Activated naive CD8-positive, alpha-beta T cell treated with anti-CD3 and anti-CD28 coated beads, Interleukin-2, amount 10 ng/mL, durations not matched to agents 7 days and 5 days (primary cell): Measurements from ENCODE around the gene CHTOP. TPM values are rescaled to one million over a fixed set of nuclear protein-coding genes. Genes with fewer than 3 reads are reported as not detected.

ENCODE experiments used
- ATAC-seq: fragments of 150-1000 bp; cut with Tn5 transposase; one replicate; pipeline ENCODE4 v1.10.0; 2021; ENCODE audit warnings: low read depth, moderate library complexity
- POLR2A ChIA-PET: fragments of 350-600 bp; sonication (Branson Sonifier 250); formaldehyde crosslinking; loops from one replicate; lab custom pipeline; 2021; ENCODE audit warnings: antibody characterized with exemption; lab: Charles Lee
- DNase-seq: peaks from one replicate; pipeline ENCODE4 v3.0.0; 2021
- H3K27ac Mint-ChIP-seq: one replicate; pipeline ENCODE4 v1.8.0; 2022; ENCODE audit warnings: mild to moderate bottlenecking, mixed read lengths
- H3K27me3 Mint-ChIP-seq: one replicate; pipeline ENCODE4 v1.8.0; 2022; ENCODE audit warnings: mild to moderate bottlenecking, moderate library complexity, mixed read lengths
- H3K36me3 Mint-ChIP-seq: one replicate; pipeline ENCODE4 v1.8.0; 2021; ENCODE audit warnings: mild to moderate bottlenecking, mixed read lengths
- H3K4me1 Mint-ChIP-seq: one replicate; pipeline ENCODE4 v1.8.0; 2021; ENCODE audit warnings: mixed read lengths
- H3K4me3 Mint-ChIP-seq: one replicate; pipeline ENCODE4 v1.8.0; 2022; ENCODE audit warnings: mild to moderate bottlenecking, moderate library complexity, mixed read lengths
- H3K9me3 Mint-ChIP-seq: one replicate; pipeline ENCODE4 v1.8.0; 2021; ENCODE audit warnings: mixed read lengths
- total RNA-seq, 2 experiments: library from RNA; stranded (reverse); gene quantifications; one replicate each; pipeline ENCODE4 v1.2.3, GENCODE V29; 2021

Gene CHTOP
- total RNA-seq, 2 experiments from 2014 or later: 98.1 to 105 TPM

DNA sequence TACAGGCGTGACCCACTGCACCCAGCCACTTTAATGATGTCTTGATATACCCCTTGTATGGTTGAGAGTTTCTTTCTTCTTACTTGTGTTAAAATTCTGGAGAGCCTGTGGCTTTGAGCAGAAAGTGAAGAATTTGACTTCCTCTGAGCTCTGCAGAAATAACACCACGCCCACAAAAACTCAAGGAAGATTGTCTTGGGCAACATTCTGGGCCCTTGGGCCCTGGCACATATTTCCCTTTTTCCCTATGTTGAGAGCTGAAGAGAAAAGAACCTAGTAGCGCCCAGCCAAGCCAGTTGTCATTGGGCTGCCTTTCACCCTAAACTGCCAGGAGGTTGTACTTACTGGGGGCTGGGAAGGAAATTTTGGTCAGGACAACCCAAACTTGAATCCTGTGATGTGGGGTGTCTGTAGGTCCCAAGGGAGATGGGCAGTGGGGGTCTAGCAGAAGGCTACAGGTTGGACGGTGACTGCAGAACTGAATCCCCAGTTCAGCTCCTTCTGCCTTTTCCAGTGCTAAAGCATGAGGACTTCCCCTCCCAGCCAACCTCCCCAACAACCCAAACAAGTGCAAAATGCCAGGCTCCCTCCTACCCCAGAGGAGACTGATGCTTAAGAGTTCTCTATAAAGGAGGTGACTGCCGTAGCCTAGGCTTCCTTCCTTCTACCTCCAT is 12.9 kb downstream of the CHTOP start:
- Mint-ChIP-seq H3K36me3 (peaks cover 42% of the 10 kb centered on the region), H3K4me1 (peaks cover 35% of the 10 kb centered on the region), H3K27me3 (no peaks in the 10 kb centered on the region), H3K4me3 (peak overlapping the region; percentile 43), H3K27ac (peak overlapping the region; percentile 79), H3K9me3 (no peaks in the 10 kb centered on the region)
- ATAC-seq (no peak), DNase-seq (no peak)
- POLR2A ChIA-PET: interaction anchor here (5.8 kb wide), 1 partner anchor 13 kb away, joined by 44 read pairs; the partner anchor contains the start of gene CHTOP

DNA sequence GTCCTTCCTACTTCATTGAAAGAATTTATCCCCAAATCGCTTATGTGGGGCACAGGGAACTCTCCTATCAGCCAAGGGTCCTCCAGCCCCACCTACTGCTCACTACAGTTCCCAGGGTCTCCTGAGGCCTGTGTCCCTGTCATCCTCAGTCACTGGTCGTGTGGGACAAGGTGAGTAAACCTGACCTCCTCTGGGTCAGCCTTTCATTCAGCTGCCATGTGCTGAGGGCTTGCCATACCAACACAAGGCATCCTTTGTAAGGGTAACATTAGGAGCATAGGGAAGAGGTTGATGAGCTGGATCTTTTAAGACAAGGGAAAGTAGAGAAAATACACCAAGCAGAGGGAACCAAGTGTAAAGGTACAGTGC is 13.5 kb downstream of the CHTOP start:
- no peaks in the 10 kb centered on the region for H3K27me3 Mint-ChIP-seq
- no peaks in the 10 kb centered on the region for H3K9me3 Mint-ChIP-seq
- H3K27ac Mint-ChIP-seq: peak overlapping the region; percentile 31
- no peak overlapping the region for H3K4me3 Mint-ChIP-seq
- H3K36me3 Mint-ChIP-seq: peaks cover 39% of the 10 kb centered on the region
- ATAC-seq (no peak), DNase-seq (no peak)
- peaks cover 35% of the 10 kb centered on the region for H3K4me1 Mint-ChIP-seq
- POLR2A ChIA-PET: interaction anchor here (1.0 to 5.8 kb wide), 3 partner anchors 10 to 75 kb away, joined by 3 to 44 read pairs (median 4); partner anchors contain the start of gene CHTOP

DNA sequence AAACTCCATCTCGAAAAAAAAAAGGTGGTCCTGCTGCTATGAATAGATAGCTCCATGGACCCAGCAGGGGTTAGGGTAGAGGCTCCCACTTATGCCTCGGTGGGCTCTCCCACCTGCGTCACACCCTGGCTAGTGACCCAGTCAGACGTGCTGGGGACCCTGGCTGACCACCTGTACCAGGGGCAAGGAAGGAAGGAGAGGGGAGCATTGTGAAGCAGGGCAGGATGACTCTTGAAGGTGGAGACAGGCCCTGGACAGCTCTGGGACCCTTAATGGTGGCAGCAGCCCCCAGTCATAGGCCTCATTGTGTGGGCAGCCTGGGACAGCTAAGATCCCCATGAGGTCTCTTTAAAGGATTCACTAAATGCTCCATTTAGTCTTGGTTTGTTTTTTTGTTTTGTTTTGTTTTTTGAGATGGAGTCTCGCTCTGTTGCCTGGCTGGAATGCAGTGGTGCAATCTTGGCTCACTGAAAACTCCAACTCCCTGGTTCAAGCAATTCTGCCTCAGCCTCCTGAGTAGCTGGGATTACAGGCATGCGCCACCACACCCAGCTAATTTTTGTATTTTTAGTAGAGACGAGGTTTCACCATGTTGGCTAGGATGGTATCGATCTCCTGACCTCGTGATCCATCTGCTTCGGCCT is 14.3 kb downstream of the CHTOP start:
- DNase-seq (no peak), ATAC-seq (no peak)
- Mint-ChIP-seq H3K9me3 (no peaks in the 10 kb centered on the region), H3K27ac (no peak overlapping the region), H3K36me3 (peaks cover 33% of the 10 kb centered on the region), H3K4me3 (no peak overlapping the region), H3K4me1 (peaks cover 35% of the 10 kb centered on the region), H3K27me3 (no peaks in the 10 kb centered on the region)
- POLR2A ChIA-PET: interaction anchor here (0.7 to 5.8 kb wide), 7 partner anchors 8 to 76 kb away, joined by 3 to 44 read pairs (median 4); partner anchors contain the start of gene CHTOP

DNA sequence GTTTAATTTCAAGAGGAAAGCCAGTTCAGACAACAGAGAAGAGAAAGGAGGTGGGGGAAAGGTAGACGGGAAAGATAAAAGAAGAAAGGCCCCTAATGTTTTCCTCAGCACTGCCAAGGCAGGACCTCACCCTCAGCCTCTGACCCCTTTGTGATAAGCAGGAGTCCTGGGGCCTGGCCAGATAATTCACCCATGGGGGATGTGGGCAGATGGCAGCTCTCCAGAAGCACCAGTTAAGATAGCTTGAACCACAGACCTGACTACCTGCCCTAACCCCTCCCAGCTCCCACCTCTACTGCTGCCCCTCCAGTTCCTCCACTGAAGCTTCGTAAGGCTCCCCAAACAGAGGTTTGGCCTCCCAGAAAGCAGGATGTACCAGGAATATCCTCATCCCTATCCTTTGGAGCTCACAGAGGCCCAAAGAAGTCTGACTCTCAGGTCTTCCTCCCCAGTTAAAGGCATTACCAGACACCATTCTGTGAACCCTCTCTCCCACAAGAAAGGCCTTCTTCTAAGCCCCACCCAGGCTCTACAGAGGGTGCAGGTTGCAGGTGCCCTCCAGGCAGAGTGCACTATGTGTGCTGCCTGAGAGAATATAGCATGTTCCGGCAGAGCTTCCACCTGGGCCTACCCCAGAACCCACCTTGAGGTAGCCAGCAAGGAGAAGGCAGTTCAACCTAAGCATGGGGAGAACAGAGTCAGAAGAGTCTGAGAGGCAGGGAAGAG is 15.4 kb downstream of the CHTOP start:
- peak overlapping the region; percentile 86 for H3K27ac Mint-ChIP-seq
- peak overlapping the region; percentile 17 for H3K4me3 Mint-ChIP-seq
- POLR2A ChIA-PET: interaction anchor here (0.6 to 5.8 kb wide), 8 partner anchors 9 to 1324 kb away, joined by 3 to 44 read pairs (median 4); partner anchors contain the start of gene CHTOP
- ATAC-seq (peak; percentile 81), DNase-seq (peak; percentile 35)
- peaks cover 30% of the 10 kb centered on the region for H3K4me1 Mint-ChIP-seq
- no peaks in the 10 kb centered on the region for H3K9me3 Mint-ChIP-seq
- no peaks in the 10 kb centered on the region for H3K27me3 Mint-ChIP-seq
- peaks cover 23% of the 10 kb centered on the region for H3K36me3 Mint-ChIP-seq

DNA sequence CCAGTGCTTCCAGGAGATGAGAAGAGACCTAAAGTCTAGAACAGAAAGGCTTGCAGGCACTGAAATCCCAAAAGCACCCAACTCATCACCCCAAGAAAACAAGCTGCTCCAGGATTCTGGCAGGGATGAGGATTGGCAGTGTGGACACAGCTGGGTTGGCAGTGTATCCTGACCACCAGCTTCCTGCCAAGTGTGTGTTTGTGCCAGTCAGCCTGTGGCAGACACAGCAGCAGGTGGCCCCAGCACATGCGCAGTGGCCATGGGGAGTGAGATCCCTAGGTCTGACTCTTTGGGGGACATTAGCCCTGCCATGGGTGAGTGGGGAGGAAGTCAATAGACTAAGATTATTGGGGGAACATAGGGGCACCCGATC is 16.0 kb downstream of the CHTOP start:
- POLR2A ChIA-PET: interaction anchor here (0.6 to 5.8 kb wide), 8 partner anchors 10 to 1323 kb away, joined by 3 to 44 read pairs (median 4); partner anchors contain the start of gene CHTOP
- Mint-ChIP-seq H3K36me3 (peaks cover 18% of the 10 kb centered on the region), H3K9me3 (no peaks in the 10 kb centered on the region), H3K4me1 (peaks cover 29% of the 10 kb centered on the region), H3K27ac (peak overlapping the region; percentile 86), H3K27me3 (no peaks in the 10 kb centered on the region), H3K4me3 (peak overlapping the region; percentile 17)
- DNase-seq (peak; percentile 36), ATAC-seq (peak; percentile 14)

DNA sequence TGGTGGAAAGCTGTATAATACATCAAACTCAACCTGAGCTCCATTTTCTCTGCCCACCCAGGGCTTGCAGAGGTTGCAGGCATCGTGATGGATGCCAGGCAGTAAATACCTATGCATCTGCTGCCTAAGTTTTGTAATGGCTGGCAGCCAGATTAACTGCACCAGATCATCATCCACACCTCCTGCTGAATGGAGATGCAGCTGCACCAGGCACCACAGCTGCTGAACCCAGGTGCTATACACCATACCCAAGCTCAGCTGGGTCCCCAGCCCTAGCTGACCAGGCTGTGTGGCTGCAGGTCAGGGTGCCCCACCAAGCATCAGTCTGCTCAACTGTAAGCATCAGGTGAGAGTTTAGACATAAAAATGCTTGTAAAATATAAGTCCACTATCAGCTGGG is 17.9 kb downstream of the CHTOP start:
- POLR2A ChIA-PET: interaction anchor here (1.1 to 1.6 kb wide), 2 partner anchors 17 to 18 kb away, joined by 3 to 5 read pairs; partner anchors contain the start of gene CHTOP
- Mint-ChIP-seq H3K9me3 (no peaks in the 10 kb centered on the region), H3K27me3 (no peaks in the 10 kb centered on the region), H3K4me1 (peaks cover 14% of the 10 kb centered on the region), H3K4me3 (no peak overlapping the region), H3K36me3 (peaks cover 6% of the 10 kb centered on the region), H3K27ac (no peak overlapping the region)
- ATAC-seq (no peak), DNase-seq (peak; percentile 15)

DNA sequence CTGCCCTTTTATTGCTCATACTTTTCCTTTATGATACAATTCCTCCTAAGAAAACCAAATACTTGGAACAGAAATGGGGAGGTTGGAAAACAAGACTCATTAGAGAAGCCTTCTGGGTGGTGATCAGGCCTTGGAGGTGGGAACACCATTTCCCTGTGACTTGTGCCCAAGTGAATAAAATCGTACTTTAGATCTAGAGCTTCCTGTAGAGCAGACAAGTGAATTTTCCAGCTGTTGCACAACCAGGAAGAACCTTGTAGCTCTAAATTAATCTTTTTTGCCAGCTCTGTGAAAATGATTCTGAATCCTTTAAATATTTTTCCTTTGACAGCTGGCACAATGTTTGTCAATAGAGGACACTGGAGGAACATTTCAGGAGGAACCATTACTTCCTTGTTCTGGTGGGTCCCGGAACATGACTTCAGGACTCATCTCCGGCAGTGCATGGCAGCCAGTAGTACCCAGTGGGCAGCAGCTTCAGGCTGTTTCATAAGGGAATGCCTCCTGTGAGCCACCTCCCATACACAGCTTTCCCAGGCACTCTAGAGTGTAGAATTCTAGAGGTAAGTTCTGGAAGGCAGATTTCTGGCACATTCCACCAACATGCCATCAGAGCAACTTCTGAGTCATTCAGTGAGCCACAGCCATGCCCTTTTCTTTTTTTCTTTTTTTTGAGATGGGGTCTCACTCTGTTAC is 19.1 kb downstream of the CHTOP start:
- no peaks in the 10 kb centered on the region for H3K36me3 Mint-ChIP-seq
- DNase-seq (peak; percentile 3), ATAC-seq (no peak)
- H3K4me1 Mint-ChIP-seq: peaks cover 16% of the 10 kb centered on the region
- POLR2A ChIA-PET: interaction anchor here (1.1 to 1.5 kb wide), 3 partner anchors 9 to 19 kb away, joined by 3 to 4 read pairs (median 4); partner anchors contain the start of gene CHTOP
- H3K27ac Mint-ChIP-seq: no peak overlapping the region
- H3K9me3 Mint-ChIP-seq: no peaks in the 10 kb centered on the region
- no peak overlapping the region for H3K4me3 Mint-ChIP-seq
- H3K27me3 Mint-ChIP-seq: no peaks in the 10 kb centered on the region

DNA sequence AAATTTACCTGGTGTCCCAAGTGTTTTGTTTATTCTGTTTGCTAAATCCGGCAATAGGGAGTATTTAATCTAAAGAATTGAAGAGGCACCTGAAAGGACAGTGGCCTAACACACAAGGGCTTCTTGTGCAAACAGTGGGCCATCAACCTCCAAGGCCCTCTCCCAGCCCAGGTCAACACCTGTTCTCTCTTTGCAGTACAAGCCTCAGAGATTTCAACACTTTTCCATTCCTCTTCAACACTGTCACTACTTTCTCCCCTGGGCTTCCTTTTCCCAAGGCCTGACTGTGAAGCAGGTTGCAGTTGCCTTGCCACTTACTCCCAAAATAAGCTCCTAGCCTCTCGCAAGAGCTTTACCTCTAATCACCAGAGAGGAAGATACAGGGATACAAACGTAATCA is 21.5 kb downstream of the CHTOP start:
- no peak overlapping the region for H3K4me3 Mint-ChIP-seq
- H3K27me3 Mint-ChIP-seq: no peaks in the 10 kb centered on the region
- H3K9me3 Mint-ChIP-seq: no peaks in the 10 kb centered on the region
- DNase-seq: peak; percentile 7
- H3K36me3 Mint-ChIP-seq: no peaks in the 10 kb centered on the region
- H3K4me1 Mint-ChIP-seq: peaks cover 13% of the 10 kb centered on the region
- no peak for ATAC-seq
- POLR2A ChIA-PET: interaction anchor here (2.1 kb wide), 1 partner anchor 21 kb away, joined by 11 read pairs; the partner anchor contains the start of gene CHTOP
- H3K27ac Mint-ChIP-seq: no peak overlapping the region

DNA sequence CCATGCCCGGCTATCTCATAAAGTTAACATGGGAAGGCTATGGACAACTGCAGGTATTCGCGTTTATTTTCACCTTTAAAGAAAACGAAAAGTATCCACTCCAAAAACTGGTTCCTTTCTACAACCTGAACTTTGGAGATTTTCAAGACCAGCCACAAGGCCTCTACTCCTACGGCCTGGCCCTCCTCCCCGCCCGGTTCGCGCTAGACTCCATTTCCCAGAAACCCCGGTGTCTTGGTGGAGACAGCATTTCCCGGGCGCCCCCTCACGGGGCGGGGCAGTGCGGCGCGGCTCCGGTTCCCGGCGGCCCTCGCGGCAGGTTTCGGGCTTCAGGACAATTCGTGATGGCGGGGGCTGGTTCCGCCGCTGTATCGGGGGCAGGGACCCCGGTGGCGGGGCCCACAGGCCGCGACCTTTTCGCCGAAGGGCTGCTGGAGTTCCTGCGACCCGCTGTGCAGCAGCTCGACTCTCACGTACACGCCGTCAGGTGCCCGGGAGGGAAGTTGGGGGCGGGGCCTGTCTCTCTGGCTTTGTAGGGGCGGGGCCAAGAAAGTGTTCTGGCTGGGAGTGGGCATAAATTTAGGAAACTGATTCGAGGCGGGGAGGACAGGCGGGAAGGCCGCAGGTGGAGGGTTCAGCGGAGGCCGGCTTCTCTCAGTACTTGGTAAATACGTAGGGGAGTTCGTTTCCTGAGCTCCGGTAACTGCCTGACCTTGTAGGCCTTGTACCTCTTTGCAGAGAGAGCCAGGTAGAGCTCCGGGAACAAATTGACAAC is 24.7 kb downstream of the CHTOP start, which contains the start of gene SNAPIN:
Gene SNAPIN, plus strand, starts transcription at position 304 of the 775 bp plus-strand sequence. Its CDS starts 41 bp downstream, at position 345.
- DNase-seq (peak; percentile 95), ATAC-seq (peak; percentile 100)
- H3K9me3 Mint-ChIP-seq: no peaks in the 10 kb centered on the region
- H3K27me3 Mint-ChIP-seq: no peaks in the 10 kb centered on the region
- peaks cover 13% of the 10 kb centered on the region for H3K36me3 Mint-ChIP-seq
- peak within 1 kb of the TSS; percentile 89 for H3K27ac Mint-ChIP-seq
- peak within 1 kb of the TSS; percentile 95 for H3K4me3 Mint-ChIP-seq
- H3K4me1 Mint-ChIP-seq: peaks cover 18% of the 10 kb centered on the region
- POLR2A ChIA-PET: interaction anchor here (0.6 to 2.3 kb wide), 12 partner anchors 10 to 332 kb away, joined by 3 to 16 read pairs (median 5); partner anchors contain the start of genes CHTOP, ILF2, INTS3 and RPS27

DNA sequence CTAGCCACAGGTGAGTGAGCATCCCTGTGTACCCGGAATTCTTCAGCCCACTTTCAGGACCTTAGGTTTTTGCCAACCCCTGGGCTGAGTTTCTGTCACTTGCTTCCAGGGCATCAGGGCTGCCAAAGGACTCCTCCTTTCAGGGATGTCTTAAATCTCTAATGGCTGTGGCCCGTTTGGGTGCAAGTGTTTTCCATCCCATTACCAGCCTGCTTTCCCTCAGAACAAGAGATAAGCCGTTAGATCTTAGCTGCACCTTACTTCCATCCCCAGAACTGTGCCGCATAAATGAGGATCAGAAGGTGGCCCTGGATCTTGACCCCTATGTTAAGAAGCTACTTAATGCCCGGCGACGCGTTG is 25.3 kb downstream of the CHTOP start:
- peak overlapping the region; percentile 95 for H3K4me3 Mint-ChIP-seq
- DNase-seq: no peak
- no peak for ATAC-seq
- peaks cover 18% of the 10 kb centered on the region for H3K4me1 Mint-ChIP-seq
- POLR2A ChIA-PET: interaction anchor here (0.6 to 2.3 kb wide), 11 partner anchors 10 to 331 kb away, joined by 3 to 16 read pairs (median 5); partner anchors contain the start of genes CHTOP, ILF2, INTS3 and RPS27
- H3K27me3 Mint-ChIP-seq: no peaks in the 10 kb centered on the region
- H3K36me3 Mint-ChIP-seq: peaks cover 17% of the 10 kb centered on the region
- H3K27ac Mint-ChIP-seq: peak overlapping the region; percentile 89
- H3K9me3 Mint-ChIP-seq: no peaks in the 10 kb centered on the region

DNA sequence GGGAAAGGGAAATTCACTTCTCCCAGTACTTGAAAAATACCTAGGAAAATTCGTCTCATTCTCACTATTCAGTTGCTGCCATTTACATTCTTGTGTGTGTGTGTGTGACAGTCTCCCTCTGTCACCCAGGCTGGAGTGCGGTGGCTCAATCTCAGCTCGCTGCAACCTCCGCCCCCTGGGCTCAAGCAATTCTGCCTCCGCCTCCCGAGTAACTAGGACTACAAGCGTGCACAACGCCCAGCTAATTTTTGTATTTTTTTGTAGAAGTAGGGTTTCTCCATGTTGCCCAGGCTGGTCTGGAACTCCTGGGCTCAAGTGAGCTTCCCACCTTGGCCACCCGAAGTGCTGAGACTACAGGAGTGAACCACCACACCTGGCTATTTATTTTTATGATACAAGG is 25.8 kb downstream of the CHTOP start:
- Mint-ChIP-seq H3K9me3 (no peaks in the 10 kb centered on the region), H3K4me1 (peaks cover 18% of the 10 kb centered on the region), H3K27ac (peak overlapping the region; percentile 89), H3K4me3 (peak overlapping the region; percentile 95), H3K36me3 (peaks cover 19% of the 10 kb centered on the region), H3K27me3 (no peaks in the 10 kb centered on the region)
- POLR2A ChIA-PET: interaction anchor here (1.4 to 2.3 kb wide), 6 partner anchors 9 to 68 kb away, joined by 5 to 16 read pairs (median 6); partner anchors contain the start of genes CHTOP, ILF2 and INTS3
- no peak for ATAC-seq
- DNase-seq: peak; percentile 25
